GM12878 (cell line): ENCODE results near the gene PRKN.

Source experiments
- CTCF ChIP-seq, 3 experiments: IDR thresholded peaks in 2 of 3; conservative IDR thresholded peaks in 1 of 3; 2 replicates each; pipeline ENCODE4 v1.5.1; 2011; ENCODE audit warnings: low read depth in 3 of 3, low read length in 3 of 3, mild to moderate bottlenecking in 3 of 3, control low read depth in 2 of 3, moderate library complexity in 2 of 3, inconsistent platforms in 1 of 3, mixed read lengths in 1 of 3; ENCODE audit not compliant: control insufficient read depth in 2 of 3, insufficient read depth in 1 of 3; ENCODE audit errors: extremely low read depth in 1 of 3
- EGR1 ChIP-seq, 2 experiments: IDR thresholded peaks; 1 replicate in 1 of 2; 2 replicates in 1 of 2; pipeline ENCODE4 v1.6.1; 2011 to 2012; ENCODE audit warnings: low read depth in 2 of 2, low read length in 2 of 2, borderline replicate concordance in 1 of 2, mild to moderate bottlenecking in 1 of 2, moderate library complexity in 1 of 2
- ETV6 ChIP-seq, 2 experiments: fragments of 450-650 bp in 1 of 2; IDR thresholded peaks in 1 of 2; conservative IDR thresholded peaks in 1 of 2; 2 replicates each; pipeline ENCODE4 v1.6.1; 2014; ENCODE audit warnings: antibody characterized with exemption in 1 of 2, borderline replicate concordance in 1 of 2, low read depth in 1 of 2, mild to moderate bottlenecking in 1 of 2, moderate library complexity in 1 of 2
- EZH2 ChIP-seq: IDR thresholded peaks from 2 replicates; pipeline ENCODE4 v1.6.1; 2012; ENCODE audit warnings: low read depth, mild to moderate bottlenecking, control low read depth, inconsistent platforms, low read length, borderline replicate concordance; ENCODE audit not compliant: control insufficient read depth
- HDGF ChIP-seq: fragments of 450-650 bp; IDR thresholded peaks from 2 replicates; pipeline ENCODE4 v1.6.1; 2016; ENCODE audit warnings: antibody characterized with exemption
- POLR2A ChIP-seq: IDR thresholded peaks from 2 replicates; pipeline ENCODE4 v1.6.1; 2011; ENCODE audit warnings: low read depth, mild to moderate bottlenecking, low read length
- RAD21 ChIP-seq: IDR thresholded peaks from 2 replicates; pipeline ENCODE4 v1.6.1; 2011; ENCODE audit warnings: mild to moderate bottlenecking, low read depth, low read length, moderate library complexity; ENCODE audit not compliant: insufficient read depth
- SMAD1 ChIP-seq: fragments of 450-650 bp; IDR thresholded peaks from 2 replicates; pipeline ENCODE4 v1.6.1; 2018; ENCODE audit warnings: mild to moderate bottlenecking, low read depth; ENCODE audit not compliant: partially characterized antibody
- SPI1 ChIP-seq: IDR thresholded peaks from 2 replicates; pipeline ENCODE4 v1.6.1; 2011; ENCODE audit warnings: low read depth, mild to moderate bottlenecking, low read length, moderate library complexity, borderline replicate concordance; ENCODE audit not compliant: insufficient read depth
- TAF1 ChIP-seq: IDR thresholded peaks from 2 replicates; pipeline ENCODE4 v1.6.1; 2011; ENCODE audit warnings: mild to moderate bottlenecking, low read depth, low read length, borderline replicate concordance
- TF ChIP-seq, protein P1 (sequence below): fragments of 450-650 bp; conservative IDR thresholded peaks from 2 replicates; pipeline ENCODE4 v1.6.1; 2017; ENCODE audit warnings: mild to moderate bottlenecking, moderate library complexity

GRCh38 chr6:161961046-161961445 lies 766.5 kb downstream of the PRKN start:
- TF ChIP-seq POLR2A (no peak), CTCF (IDR thresholded peaks at IDR 0.05 in 2 of 3, conservative IDR thresholded peaks at IDR 0.05 in 1 of 3; ENCODE audit: control insufficient read depth in 2 of 3, extremely low read depth in 1 of 3, insufficient read depth in 1 of 3, low read depth in 3 of 3, low read length in 3 of 3) (no peak), ETV6 (conservative IDR thresholded peaks at IDR 0.05 in 1 of 2, IDR thresholded peaks at IDR 0.05 in 1 of 2; ENCODE audit: borderline replicate concordance in 1 of 2, low read depth in 1 of 2) (no peak), EZH2 (no peak), RAD21 (no peak), SMAD1 (no peak), SPI1 (no peak), HDGF (no peak), EGR1 (IDR thresholded peaks at IDR 0.05; ENCODE audit: borderline replicate concordance in 1 of 2, low read depth in 2 of 2, low read length in 2 of 2) (no peak), TAF1 (no peak)
- TF ChIP-seq, protein P1, sequence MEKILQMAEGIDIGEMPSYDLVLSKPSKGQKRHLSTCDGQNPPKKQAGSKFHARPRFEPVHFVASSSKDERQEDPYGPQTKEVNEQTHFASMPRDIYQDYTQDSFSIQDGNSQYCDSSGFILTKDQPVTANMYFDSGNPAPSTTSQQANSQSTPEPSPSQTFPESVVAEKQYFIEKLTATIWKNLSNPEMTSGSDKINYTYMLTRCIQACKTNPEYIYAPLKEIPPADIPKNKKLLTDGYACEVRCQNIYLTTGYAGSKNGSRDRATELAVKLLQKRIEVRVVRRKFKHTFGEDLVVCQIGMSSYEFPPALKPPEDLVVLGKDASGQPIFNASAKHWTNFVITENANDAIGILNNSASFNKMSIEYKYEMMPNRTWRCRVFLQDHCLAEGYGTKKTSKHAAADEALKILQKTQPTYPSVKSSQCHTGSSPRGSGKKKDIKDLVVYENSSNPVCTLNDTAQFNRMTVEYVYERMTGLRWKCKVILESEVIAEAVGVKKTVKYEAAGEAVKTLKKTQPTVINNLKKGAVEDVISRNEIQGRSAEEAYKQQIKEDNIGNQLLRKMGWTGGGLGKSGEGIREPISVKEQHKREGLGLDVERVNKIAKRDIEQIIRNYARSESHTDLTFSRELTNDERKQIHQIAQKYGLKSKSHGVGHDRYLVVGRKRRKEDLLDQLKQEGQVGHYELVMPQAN: no peak
